ENCODE results near the gene JMJD7. TPM values are rescaled to one million over a fixed set of nuclear protein-coding genes. Genes with fewer than 3 reads are reported as not detected.

The JMJD7 gene
- total RNA-seq, 1 donor: 3.1 TPM

DNA sequence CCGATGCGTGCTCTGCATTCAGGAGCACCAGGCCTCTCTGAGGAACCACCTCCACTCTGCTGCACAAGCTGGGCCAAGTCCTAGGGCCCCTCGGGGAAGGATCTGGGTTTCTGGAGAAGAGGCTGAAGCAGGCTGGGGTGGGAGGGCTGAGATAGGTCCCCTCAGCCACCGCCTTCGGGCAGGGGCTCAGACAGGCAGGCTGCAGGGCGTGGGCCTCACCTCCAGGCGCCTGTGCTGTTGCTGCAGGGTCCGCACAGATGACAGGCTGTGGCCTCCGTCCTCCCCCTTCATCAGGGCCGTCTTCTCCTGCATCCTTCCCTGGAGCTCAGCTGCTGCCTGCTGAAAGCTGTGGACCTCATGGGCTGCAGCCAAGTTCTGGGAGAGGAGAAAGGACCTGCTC lies 25.9 kb downstream of the JMJD7 start:
- DNase-seq (ENCODE audit: low read depth): no peak
- no peak for TF ChIP-seq CTCF (IDR thresholded peaks at IDR 0.05; ENCODE audit: insufficient read depth, low read length)

DNA sequence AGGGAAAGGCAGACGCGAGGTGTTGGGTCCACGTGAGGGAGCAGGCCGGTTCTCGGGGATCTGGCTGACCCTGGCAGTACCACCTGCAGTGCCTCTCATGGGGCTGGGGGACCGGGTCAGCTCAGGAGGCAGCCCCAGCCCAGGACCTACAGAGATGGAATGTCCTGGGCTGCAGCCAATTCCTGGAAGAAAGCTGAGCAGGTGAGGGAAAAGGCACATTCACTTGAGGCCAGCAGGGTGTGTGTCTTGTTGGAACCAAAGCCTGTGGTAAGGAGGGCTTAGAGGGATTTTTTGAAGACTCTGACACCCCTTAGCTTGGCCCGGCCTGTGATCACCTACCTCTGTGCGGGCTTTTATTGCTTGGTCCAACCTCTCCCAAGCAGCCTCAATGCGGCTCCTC lies 26.6 kb downstream of the JMJD7 start:
- H3K4me3 ChIP-seq (ENCODE audit: low read depth, low read length): no peak overlapping the region
- no peak for DNase-seq (ENCODE audit: low read depth)
- no peak for TF ChIP-seq CTCF (IDR thresholded peaks at IDR 0.05; ENCODE audit: insufficient read depth, low read length)

More for the DNA sequence above, 25.9 kb downstream of the JMJD7 start:
- no peak overlapping the region for H3K4me3 ChIP-seq (ENCODE audit: low read depth, low read length)

- TF ChIP-seq CTCF (IDR thresholded peaks at IDR 0.05; ENCODE audit: insufficient read depth, low read length): no peak
- no peak for DNase-seq (ENCODE audit: low read depth)
- no peak overlapping the region for H3K4me3 ChIP-seq (ENCODE audit: low read depth, low read length)
These were observed 27.5 kb downstream of the JMJD7 start for GRCh38 chr15:41855261-41855961.

- TF ChIP-seq CTCF (IDR thresholded peaks at IDR 0.05; ENCODE audit: insufficient read depth, low read length): no peak
- no peak overlapping the region for H3K4me3 ChIP-seq (ENCODE audit: low read depth, low read length)
- no peak for DNase-seq (ENCODE audit: low read depth)
These were observed 28.4 kb downstream of the JMJD7 start for GRCh38 chr15:41856262-41856661.

DNA sequence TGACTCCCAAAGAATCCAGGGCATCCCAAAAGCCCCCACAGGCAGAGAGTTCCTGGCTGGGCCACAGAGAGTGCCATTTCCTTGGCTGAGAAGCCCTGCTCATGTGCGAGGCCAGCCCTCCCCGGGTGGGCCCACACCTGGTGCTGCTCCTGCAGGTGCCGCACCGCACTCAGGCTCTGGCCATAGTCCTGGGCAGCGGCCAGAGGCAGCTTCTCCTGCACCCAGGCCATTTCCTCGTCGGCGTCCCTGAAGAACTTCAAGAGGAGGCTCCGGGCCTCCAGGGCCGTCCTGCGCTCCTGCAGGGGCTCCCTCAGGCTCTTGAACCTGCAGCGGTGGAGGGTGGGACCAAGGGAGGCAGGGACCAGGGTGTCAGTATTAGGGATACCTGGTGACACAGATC lies 28.8 kb downstream of the JMJD7 start:
- DNase-seq (ENCODE audit: low read depth): no peak
- H3K4me3 ChIP-seq (ENCODE audit: low read depth, low read length): no peak overlapping the region
- TF ChIP-seq CTCF (IDR thresholded peaks at IDR 0.05; ENCODE audit: insufficient read depth, low read length): no peak

DNA sequence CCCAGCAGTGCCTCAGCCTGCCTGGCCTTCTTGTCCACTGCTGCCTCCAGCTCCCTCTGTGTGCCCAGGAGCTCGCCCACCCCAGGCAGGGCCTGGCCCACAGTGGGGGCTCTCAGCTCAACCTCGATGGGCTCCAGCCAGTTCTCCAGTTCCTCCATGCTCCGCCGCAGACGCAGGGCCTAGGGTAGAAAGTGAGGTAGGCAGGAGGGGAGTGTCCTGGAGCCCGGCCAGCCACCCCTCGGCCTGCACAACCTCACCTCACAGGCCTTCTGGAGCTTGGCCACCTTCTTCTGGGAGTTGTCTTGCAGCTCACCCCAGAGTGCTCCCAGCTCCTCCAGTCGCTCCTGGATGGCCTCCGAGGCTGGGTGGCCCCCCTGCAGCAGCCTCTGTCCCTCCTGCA lies 29.4 kb downstream of the JMJD7 start:
- H3K4me3 ChIP-seq (ENCODE audit: low read depth, low read length): no peak overlapping the region
- no peak for TF ChIP-seq CTCF (IDR thresholded peaks at IDR 0.05; ENCODE audit: insufficient read depth, low read length)
- DNase-seq (ENCODE audit: low read depth): no peak

DNA sequence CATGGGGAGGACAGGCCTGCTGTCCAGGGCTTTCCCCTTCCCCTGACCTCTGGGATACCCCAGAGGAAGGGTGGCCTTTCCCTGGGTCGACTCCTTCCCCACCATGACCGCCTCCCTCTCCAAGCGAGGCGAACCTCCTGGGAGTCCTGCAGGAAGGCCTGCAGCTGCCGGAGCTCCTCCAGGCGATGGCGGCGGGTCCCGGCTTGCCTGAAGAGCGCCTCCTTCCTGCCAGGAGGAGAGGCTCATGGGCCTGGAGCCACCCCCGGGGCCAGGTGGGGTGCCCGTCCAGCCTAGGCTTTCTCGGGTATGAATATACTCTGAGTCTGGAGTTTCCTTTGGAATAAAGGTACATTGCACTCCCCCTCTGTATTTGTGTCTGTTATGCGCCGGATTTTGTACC lies 30.9 kb downstream of the JMJD7 start:
- TF ChIP-seq CTCF (IDR thresholded peaks at IDR 0.05; ENCODE audit: insufficient read depth, low read length): no peak
- no peak for DNase-seq (ENCODE audit: low read depth)
- no peak overlapping the region for H3K4me3 ChIP-seq (ENCODE audit: low read depth, low read length)
